ENCODE results near the gene HOXC10.

The HOXC10 gene

DNA sequence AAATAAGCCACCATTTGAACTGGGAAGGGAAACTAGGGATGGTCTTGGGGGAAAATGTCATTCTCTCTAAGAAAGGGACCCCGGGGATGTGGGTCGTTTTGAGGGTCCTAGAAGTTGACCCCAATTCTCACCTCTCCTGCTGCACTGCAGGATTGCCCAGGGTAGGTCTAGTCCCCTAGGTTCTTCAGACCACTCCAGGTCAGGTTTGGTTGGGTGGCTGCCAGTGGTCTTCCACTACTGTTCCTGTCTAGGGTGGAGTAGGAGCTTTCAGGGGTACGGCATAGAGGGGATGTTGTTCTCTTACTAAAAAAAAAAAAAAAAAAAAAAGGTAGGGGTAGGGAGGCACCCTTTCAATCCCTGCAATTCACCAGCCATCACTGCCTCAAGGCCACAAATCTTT lies 31.1 kb downstream of the HOXC10 start:
- TF ChIP-seq, protein P1, sequence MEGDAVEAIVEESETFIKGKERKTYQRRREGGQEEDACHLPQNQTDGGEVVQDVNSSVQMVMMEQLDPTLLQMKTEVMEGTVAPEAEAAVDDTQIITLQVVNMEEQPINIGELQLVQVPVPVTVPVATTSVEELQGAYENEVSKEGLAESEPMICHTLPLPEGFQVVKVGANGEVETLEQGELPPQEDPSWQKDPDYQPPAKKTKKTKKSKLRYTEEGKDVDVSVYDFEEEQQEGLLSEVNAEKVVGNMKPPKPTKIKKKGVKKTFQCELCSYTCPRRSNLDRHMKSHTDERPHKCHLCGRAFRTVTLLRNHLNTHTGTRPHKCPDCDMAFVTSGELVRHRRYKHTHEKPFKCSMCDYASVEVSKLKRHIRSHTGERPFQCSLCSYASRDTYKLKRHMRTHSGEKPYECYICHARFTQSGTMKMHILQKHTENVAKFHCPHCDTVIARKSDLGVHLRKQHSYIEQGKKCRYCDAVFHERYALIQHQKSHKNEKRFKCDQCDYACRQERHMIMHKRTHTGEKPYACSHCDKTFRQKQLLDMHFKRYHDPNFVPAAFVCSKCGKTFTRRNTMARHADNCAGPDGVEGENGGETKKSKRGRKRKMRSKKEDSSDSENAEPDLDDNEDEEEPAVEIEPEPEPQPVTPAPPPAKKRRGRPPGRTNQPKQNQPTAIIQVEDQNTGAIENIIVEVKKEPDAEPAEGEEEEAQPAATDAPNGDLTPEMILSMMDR (IDR thresholded peaks at IDR 0.05) = no peak

DNA sequence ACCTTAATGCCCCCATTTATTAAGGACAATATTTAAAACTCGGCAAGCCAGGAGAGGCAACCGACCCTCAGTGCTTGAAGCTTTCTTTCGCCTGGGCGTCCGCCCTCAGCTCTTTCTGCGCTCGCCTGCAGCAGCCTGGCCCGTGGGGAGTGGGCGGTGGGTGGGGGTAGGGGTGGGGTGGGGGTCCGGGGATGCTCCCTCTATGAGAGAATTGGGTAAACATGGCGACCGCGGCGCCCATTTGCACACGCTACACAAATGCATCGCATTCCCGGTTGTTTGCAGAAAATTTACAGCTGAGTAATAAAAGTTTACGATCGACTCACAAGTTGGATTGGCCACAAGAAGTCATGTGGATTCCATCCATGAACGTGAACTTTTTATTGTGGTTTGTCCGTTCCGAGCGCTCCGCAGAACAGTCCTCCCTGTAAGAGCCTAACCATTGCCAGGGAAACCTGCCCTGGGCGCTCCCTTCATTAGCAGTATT lies 31.6 kb downstream of the HOXC10 start:
- TF ChIP-seq, protein P1 (IDR thresholded peaks at IDR 0.05) = no peak

DNA sequence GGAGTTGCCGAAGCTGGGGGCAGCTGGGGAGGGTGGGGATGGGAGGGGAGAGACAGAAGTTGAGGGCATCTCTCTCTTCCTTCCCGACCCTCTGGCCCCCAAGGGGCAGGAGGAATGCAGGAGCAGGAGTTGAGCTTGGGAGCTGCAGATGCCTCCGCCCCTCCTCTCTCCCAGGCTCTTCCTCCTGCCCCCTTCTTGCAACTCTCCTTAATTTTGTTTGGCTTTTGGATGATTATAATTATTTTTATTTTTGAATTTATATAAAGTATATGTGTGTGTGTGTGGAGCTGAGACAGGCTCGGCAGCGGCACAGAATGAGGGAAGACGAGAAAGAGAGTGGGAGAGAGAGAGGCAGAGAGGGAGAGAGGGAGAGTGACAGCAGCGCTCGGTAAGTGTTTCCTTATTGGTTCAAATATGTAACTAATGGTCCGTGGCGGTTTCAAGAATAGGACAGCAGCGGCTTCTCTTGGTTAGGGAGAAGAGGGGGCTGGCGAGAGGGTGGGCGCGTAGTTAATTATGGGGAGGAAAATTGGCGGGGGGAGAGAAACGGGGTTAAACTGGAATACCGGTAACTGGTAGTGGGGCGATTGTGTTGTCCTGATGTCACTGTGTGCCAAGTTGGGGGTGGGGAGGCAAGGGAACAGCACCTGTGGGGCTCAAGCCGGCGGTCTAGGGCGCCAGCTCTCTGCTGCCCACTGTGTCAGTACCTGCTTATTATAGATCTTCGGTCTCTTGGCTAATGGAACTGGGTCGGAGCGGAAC lies 32.3 kb downstream of the HOXC10 start:
- TF ChIP-seq, protein P1 (IDR thresholded peaks at IDR 0.05) = no peak; the same call in 1 of the 2 replicates

GRCh38 chr12:54017878-54018467 lies 33.0 kb downstream of the HOXC10 start:
- TF ChIP-seq, protein P1 (IDR thresholded peaks at IDR 0.05) = no peak

DNA sequence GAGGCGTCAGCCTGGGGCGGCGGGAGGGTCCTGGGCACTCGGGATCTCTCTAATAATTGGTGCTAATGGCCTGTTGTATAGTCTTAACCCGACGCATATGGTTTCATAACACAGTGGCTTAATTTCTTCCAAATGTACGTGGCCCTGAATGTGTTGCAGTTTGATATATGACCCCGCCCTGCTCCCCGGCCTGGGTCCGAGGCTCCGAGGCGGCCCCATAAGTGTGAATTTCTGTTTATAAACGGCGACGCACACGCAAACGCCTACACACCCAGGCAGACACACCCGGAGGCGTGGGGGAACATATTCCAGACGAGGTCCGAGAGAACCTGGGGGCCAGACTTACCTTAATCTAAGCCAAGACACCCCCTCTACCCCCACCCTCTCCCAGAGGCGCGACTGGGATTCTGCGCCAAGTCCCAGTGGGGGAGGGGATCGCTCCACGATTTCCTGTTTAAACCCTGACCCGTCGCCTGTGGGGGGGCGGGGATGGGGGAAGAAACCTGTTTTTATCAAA lies 33.6 kb downstream of the HOXC10 start:
- TF ChIP-seq, protein P1 (IDR thresholded peaks at IDR 0.05) = no peak

GRCh38 chr12:54019091-54019811 lies 34.3 kb downstream of the HOXC10 start:
- TF ChIP-seq, protein P1 (IDR thresholded peaks at IDR 0.05) = no peak

GRCh38 chr12:54019924-54020590 lies 35.1 kb downstream of the HOXC10 start:
- TF ChIP-seq, protein P1 (IDR thresholded peaks at IDR 0.05) = no peak
